ENCODE results near the gene DACT1.

Gene DACT1

DNA sequence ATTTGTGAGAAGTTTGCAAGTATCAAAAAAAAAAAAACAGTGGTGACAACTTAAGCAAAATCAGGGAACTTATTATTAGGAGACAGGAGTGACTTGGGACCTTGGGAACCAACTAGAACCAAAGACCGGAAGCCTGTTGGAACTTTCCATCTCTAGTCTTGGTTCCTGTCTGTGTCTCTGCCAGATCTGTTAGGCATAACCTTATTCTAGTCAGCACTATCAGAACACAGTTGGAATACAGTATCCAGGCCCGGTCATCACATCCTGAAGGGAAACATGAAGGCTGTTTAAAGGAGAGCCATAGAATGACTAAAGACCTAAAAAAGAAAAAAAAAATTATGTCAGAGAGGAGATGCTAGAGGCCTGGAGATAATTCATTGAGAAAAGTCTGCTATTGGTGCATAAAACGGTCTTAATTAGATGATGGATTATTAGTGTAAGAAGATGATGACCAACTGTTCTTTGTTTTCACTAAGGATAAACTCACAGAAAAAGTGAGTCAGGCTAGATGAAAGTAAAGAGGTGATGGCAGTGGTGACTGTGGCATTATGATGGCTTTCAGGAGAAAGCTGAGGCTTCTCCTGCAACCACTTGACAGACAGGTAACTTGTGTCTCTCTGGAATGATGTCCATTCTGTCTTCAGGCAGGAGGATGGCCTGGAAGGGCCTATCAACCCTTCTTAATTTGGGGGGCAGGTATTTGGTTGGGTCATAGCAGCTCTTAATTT is 28.2 kb downstream of the DACT1 start:
- DNase-seq (ENCODE audit: low read depth in 4 of 4, low spot score in 1 of 4) = no peak

DNA sequence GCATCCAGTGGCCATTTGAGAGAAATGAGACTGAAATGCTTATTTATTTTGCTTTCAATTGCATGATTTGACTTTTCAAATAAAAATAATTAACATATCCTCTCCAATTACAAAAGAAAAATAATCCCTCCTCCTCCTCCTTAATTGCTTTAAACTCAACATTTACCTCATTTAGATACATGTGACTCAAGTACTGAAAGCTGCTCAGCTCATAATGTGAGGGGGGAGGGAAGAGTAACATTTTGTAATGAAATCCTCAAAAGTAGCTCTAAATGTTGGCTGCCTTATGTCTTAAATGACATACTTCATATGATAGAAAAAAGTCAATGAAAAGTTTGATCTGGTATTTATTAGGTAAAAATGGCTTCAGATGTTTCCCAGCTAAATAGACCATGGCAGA is 29.0 kb downstream of the DACT1 start:
- no peak for DNase-seq (ENCODE audit: low read depth in 4 of 4, low spot score in 1 of 4)

DNA sequence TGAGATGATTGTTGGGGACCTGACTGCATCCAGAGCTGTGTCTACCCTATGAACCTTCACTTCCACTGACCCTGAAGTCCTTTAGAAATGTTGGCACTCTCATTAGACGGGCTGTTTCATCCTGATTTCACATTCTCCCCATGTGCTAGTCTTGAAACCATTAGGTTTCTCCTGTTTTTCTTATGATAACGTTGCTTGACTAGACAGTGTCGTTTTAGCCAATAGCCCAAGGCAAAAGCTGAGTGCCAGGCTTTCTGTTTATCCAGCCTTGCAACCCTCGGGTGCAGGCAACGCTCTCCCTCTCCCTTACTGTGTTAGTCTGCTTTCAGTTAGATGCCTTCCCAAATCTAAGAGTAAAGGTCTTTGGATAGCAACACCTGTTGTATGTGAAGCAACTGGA is 30.1 kb downstream of the DACT1 start:
- no peak for DNase-seq (ENCODE audit: low read depth in 4 of 4, low spot score in 1 of 4)

DNA sequence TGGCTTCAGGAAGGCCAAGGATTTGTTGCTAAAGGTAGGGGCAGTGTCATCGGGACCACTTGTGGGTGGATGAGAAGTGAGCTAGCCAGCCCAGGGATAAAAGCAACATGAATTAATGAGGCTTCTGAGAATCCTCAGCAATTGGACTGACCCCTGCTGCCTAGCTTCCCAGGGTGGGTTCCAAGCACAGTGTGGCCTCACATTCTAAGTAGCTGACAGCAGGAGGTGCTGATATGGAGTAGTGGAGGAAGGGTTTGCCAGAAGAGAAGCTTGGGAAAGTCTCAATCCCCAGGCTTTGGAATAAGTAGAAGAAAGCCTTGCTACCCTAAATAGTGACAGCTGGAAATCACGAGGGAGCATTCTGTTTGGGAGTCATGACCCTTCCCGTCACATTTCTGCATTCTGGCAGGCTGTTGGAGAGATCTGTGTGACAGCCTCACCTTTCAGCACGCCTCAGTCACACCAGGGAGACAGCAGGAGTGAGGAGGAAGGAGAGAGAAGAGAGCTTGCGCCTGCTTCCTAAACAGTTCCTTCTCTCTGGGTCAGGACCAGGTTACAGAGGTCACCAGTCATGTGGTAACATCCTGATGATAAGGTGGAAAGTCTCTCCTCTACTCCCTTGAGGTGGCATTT is 31.2 kb downstream of the DACT1 start:
- no peak for DNase-seq (ENCODE audit: low read depth in 4 of 4, low spot score in 1 of 4)

DNA sequence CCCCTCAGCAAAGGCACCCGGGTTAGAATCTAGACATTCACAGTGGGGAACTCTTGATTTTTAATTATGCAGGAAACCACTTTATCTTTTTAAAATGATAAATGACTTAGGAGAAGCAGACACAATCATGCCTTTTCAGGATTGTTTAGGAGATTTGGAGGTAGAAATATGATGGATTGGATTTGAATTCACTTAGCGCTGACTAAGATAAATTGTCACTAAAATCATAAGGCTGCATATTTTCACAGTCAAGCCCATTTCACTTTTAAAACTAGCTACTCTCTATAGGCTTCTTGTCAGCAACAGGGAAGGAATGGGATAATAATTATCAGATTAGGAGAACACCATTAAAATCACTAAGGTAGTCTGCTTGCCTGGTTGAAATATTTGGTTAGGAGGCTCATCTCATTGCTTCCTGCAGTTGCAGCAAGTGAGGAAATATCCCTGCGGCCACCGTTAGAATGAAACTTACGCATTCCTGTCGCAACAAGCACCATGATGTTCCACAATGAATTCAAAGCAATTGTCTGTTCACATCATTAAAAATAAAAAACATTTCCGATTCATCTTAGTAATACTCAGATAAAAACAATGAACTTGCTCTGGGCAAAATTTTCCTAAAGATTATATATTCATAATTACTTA is 31.9 kb downstream of the DACT1 start:
- no peak for DNase-seq (ENCODE audit: low read depth in 4 of 4, low spot score in 1 of 4)

DNA sequence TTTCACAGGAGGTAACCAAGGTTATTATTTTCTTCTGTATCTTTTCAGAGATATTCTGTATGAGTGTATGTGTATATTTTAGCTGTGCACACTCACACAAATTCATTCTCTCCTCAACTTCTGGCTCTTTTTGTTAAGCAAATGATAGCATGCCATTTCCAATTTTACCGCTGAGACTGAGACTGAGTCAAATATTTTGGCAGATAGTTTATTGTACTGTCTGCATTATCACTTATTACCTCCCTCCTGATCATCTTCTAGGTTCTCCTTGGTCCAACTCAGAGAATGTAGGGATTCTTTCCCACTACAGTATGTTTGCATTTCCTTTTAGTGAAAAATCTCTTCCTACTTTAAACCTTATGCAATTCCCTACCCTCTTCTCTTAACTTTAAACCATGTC is 33.3 kb downstream of the DACT1 start:
- no peak for DNase-seq (ENCODE audit: low read depth in 4 of 4, low spot score in 1 of 4)

DNA sequence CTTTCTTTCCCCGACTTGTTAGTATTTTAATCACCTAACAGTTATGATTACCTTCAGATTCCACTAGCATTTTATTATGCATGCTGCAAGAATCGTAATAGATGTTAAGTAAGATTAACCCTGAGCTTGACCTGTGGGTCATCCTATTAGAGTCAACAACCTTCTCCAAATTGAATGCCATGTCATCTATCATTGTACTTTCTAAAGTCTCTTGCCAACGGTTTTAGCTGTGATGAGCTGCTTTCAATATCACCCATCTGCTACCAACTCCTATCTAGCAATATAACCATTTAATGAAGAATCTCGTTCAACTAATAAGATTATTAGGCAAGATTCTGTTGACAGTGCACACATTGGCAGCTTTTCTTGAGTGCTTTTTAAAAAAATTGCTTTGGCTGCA is 33.7 kb downstream of the DACT1 start:
- no peak for DNase-seq (ENCODE audit: low read depth in 4 of 4, low spot score in 1 of 4)

DNA sequence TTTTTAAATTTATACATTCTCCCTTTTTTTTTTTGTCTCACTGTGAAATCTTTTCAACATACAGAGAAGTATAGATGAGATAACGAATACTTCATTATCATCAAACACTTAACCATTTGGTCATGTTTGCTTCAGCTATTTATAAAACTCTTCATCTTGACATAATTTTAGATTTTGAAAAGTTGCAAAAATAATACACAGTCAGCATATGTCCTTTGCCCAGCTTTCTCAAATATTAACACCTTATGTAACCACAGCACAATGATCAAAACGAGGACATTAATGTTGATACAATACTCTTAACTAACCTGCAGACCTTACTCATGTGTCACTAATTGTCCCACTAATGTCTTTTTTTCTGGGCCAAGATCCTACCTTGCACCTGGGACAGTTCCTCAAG is 36.0 kb downstream of the DACT1 start:
- DNase-seq (ENCODE audit: low read depth in 4 of 4, low spot score in 1 of 4) = no peak

DNA sequence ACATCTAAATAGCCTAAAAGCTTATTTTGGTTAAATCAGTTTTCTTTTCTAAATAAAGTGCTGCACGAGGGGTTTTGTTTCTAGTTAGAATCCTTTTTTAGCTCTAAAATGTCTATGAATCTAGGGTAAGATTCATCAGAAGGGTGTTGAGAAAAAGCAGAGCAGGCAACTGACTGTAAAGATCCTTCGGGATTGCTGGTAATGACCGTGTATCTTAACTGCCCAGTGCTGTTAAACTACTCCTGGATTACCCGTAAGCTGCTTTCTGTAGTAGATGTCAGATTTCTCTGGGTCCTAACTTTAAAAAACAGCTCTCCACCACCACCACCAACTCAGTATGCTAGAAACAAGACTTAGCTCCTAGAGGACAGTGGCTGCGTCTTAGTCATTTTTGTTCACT is 39.2 kb downstream of the DACT1 start:
- no peak for DNase-seq (ENCODE audit: low read depth in 4 of 4, low spot score in 1 of 4)

DNA sequence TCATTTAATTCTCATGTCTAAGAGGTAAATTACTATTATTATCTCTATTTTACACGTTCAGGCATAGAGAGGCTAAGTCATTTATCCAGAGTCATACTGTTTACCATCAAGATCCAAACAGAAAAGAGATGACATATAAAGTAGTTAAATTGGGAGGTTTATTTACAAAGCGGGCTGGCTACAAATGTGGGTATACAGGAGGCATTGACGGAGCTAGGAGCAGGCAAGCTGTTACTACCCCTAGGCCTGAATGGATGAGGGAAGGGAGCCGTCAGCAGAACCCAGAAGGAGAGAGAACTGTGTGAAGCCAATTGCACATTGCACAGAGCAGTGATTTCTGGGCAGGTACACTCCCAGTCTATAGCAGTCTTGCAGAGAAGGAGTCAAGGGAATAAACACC is 39.8 kb downstream of the DACT1 start:
- DNase-seq (ENCODE audit: low read depth in 4 of 4, low spot score in 1 of 4) = no peak

DNA sequence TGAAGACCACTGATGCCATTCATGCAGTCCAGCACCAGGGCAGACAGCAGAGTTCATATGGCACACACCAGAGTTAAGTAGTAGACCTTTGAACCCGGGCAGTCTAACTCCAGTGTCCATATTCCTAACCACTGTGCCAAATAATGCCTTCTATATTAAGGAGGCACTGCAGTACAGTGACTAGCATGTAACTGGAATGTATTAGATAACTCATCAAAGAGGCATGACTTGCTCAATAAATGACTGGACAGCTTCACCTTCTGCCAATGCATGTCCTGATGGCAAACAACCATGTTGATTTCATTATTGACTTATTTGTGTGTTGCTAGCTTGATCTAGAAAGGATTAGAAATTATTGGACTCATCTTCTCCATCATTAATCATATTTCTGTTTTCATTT is 40.2 kb downstream of the DACT1 start:
- DNase-seq (ENCODE audit: low read depth in 4 of 4, low spot score in 1 of 4) = no peak

DNA sequence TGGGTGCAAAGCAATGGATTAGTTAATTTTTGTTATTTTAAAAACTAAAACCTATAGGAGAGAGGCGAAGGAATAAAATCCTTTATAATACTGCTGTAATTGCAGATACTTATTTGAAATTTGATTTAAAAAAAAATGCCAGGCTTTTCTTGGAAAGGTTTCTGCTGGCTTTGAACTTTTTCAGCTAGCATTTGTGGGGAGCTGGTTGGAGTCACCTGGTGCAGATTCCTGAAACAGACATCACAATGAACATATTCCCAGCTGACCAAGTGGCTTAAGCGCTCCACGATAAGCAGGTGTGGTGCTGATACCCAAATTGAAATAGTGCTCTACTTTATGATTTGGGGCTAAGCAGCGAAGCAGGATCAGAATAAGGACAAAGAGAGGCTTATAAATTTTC is 42.9 kb downstream of the DACT1 start:
- no peak for DNase-seq (ENCODE audit: low read depth in 4 of 4, low spot score in 1 of 4)

DNA sequence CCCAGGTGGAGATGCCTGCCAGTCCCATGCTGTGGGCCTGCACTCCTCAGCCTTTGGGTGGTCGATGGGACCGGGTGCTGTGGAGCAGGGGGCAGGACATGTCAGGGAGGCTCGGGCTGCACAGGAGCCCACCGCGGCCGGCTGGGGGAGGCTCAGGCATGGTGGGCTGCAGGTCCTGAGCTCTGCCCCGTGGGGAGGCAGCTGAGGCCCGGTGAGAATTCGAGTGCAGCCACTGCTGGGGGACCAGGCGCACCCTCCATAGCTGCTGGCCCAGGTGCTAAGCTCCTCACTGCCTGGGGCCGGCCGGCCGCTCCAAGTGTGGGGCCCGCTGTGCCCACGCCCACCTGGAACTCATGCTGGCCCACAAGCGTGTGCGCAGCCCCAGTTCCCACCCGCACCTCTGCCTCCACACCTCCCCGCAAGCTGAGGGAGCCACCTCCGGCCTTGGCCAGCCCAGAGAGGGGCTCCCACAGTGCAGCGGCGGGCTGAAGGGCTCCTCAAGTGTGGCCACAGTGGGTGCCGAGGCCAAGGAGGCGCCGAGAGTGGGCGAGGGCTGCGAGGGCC is 49.6 kb downstream of the DACT1 start:
- no peak for DNase-seq (ENCODE audit: low read depth in 4 of 4, low spot score in 1 of 4)

DNA sequence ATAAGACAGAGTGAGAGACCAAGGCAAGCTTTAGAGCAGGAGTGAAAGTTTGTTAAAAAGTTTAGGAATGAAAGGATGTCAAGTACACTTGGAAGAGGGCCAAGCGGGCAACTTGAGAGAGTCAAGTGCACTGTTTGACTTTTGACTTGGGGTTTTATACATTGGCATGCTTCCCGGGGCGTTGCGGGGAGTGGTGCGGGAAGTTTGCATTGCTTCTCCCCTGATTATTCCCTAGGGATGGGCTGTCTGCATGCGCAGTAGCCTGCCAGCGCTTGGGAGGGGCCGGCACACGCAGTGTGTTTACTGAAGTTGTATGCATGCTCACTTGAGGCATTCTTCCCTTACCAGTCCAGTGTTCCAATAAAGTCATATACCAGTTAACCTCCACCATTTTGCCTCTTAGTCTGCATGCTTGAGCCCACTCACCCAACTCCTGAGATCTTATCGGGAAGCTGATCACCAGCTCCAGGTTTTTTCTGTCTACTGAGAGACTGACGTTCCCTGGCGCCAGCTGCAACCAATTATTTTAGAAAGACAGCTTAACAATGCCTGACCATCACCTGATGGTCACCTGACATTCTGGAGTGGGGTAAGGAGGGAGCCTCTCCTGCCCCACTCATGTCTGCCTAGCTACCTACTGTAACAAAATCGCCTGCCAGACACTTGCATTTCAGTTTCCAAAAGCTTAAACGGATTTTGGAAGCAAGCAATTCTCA is 53.2 kb downstream of the DACT1 start:
- DNase-seq (ENCODE audit: low read depth in 4 of 4, low spot score in 1 of 4) = no peak

DNA sequence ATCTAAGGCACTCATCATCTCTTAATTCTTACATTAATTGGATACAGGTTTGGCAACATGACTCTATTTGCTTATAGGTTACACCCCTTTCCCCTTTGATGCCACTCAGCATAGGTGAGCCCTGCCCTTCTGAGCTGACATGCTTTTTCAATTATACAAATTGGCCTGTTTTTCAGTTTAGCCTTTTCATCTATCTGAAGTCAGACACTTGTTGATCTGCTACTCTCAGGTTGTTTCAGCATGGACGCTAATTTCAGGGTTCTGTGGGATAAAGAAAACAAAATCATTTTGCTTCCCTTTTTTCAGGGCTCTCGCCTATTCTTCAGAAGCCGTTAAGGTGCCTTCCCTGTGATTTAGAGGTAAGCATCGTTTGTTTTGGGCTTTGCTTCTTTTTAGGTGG is 55.3 kb downstream of the DACT1 start:
- no peak for DNase-seq (ENCODE audit: low read depth in 4 of 4, low spot score in 1 of 4)

DNA sequence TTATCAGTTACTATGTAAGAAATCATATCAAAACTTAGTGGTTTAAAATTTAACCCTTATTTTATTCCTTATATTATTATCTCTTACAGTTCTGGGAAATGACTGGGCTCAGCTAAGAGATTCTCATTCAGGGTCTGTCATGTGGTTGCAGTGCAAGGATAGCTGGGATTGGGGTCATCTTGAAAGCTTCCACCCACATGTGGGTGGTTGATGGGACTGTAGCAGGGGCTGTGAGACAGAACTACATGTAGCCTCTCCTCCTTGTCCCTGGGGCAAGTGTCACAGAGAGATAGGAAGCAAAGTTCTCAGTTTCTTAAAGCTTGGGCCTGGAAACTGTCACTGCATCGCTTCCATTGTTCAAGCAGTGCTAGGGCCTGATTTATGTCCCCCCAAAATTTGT is 57.8 kb downstream of the DACT1 start:
- DNase-seq (ENCODE audit: low read depth in 4 of 4, low spot score in 1 of 4) = no peak

DNA sequence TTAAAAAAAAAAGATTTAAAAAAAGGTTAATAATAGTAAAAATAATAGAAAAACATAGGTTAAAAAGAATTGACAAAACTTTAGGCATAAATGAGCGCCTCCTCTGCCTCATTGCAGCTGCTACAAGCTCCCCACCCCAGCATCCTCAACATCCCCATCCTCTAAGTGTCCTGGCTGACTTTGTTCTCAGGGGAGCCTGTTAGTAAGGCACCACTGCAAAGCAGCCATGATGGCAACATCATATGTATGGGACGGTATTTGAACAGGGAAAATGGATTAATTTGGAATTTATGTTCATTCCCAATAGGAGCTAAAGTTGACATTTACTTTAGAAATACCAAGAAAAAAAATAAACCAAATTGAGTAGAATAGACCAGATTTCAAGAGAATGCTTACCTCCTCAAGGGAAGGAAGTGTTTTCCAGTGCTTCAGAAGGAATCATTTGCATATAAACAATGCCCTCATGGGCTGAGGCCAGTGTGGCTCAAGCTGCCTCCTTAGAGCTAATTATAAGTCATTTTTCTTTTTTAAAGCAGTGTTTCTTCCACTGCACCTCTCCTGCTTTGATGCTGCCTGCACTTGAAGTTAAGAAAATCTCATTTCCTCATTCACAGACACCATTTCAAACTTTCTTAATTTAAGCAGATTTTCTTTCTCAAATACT is 59.6 kb downstream of the DACT1 start:
- DNase-seq (ENCODE audit: low read depth in 4 of 4, low spot score in 1 of 4) = no peak
